CD8-positive, alpha-beta memory T cell (primary cell): ENCODE results near the gene KCTD1. TPM values are rescaled to one million over a fixed set of nuclear protein-coding genes. Genes with fewer than 3 reads are reported as not detected.

Experiments used
- CTCF ChIA-PET: fragments of 350-600 bp; sonication (Branson Sonifier 250); formaldehyde crosslinking; loops from one replicate; lab custom pipeline; 2021; ENCODE audit warnings: antibody characterized with exemption; lab: Charles Lee
- POLR2A ChIA-PET: fragments of 350-600 bp; sonication (Branson Sonifier 250); formaldehyde crosslinking; loops from one replicate; lab custom pipeline; 2021; ENCODE audit warnings: antibody characterized with exemption; lab: Charles Lee
- DNase-seq, 5 donors: peaks; one replicate each; pipeline versions ENCODE4 v3.0.0 to v3.0.0-alpha.2; 2020 to 2022; ENCODE audit warnings: mixed read lengths in 1 of 5
- H3K27ac ChIP-seq: one replicate; pipeline ENCODE4 v1.7.0; 2013; ENCODE audit warnings: low read depth, mild to moderate bottlenecking, low read length, moderate library complexity
- H3K27me3 ChIP-seq: 2 replicates; pipeline ENCODE4 v1.7.0; 2013; ENCODE audit warnings: low read length, mild to moderate bottlenecking; ENCODE audit not compliant: insufficient read depth, poor library complexity, severe bottlenecking
- H3K36me3 ChIP-seq: 2 replicates; pipeline ENCODE4 v1.7.0; 2013; ENCODE audit warnings: mild to moderate bottlenecking, low read length, moderate library complexity; ENCODE audit not compliant: insufficient read depth
- H3K4me1 ChIP-seq: 2 replicates; pipeline ENCODE4 v1.7.0; 2013; ENCODE audit warnings: mild to moderate bottlenecking, low read length, moderate library complexity; ENCODE audit not compliant: insufficient read depth
- H3K4me3 ChIP-seq: 2 replicates; pipeline ENCODE4 v1.7.0; 2013; ENCODE audit warnings: mild to moderate bottlenecking, low read length
- H3K9me3 ChIP-seq: 2 replicates; pipeline ENCODE4 v1.7.0; 2013; ENCODE audit warnings: mild to moderate bottlenecking, low read length
- H3K27ac Mint-ChIP-seq, 8 donors: one replicate each; pipeline ENCODE4 v1.8.0; 2020 to 2021; ENCODE audit warnings: mixed read lengths in 8 of 8, mild to moderate bottlenecking in 6 of 8, inconsistent platforms in 3 of 8, moderate library complexity in 3 of 8
- H3K27me3 Mint-ChIP-seq, 2 donors: one replicate each; pipeline ENCODE4 v1.8.0; 2020 to 2021; ENCODE audit warnings: mixed read lengths in 2 of 2, mild to moderate bottlenecking in 1 of 2, moderate library complexity in 1 of 2
- H3K36me3 Mint-ChIP-seq, 3 donors: one replicate each; pipeline ENCODE4 v1.8.0; 2020 to 2021; ENCODE audit warnings: mixed read lengths in 3 of 3, inconsistent platforms in 1 of 3, mild to moderate bottlenecking in 1 of 3
- H3K4me1 Mint-ChIP-seq, 3 donors: one replicate each; pipeline ENCODE4 v1.8.0; 2020 to 2021; ENCODE audit warnings: mixed read lengths in 3 of 3, inconsistent platforms in 1 of 3, mild to moderate bottlenecking in 1 of 3
- H3K4me3 Mint-ChIP-seq, 7 donors: one replicate each; pipeline ENCODE4 v1.8.0; 2020 to 2021; ENCODE audit warnings: mixed read lengths in 7 of 7, mild to moderate bottlenecking in 6 of 7, moderate library complexity in 4 of 7, inconsistent platforms in 2 of 7
- H3K9me3 Mint-ChIP-seq, 5 donors: one replicate each; pipeline ENCODE4 v1.8.0; 2020 to 2022; ENCODE audit warnings: mixed read lengths in 5 of 5, mild to moderate bottlenecking in 3 of 5, moderate library complexity in 2 of 5, inconsistent platforms in 1 of 5
- polyA plus RNA-seq: library from polyadenylated mRNA; unstranded; fragments of 300-500 nt; fragmentation: Illumina TruSeq; gene quantifications from one replicate; pipeline ENCODE4 v1.2.3, GENCODE V29; 2021
- total RNA-seq, 2 experiments: library from RNA; stranded (reverse); gene quantifications; one replicate each; pipeline ENCODE4 v1.2.3, GENCODE V29; 2021

KCTD1 gene
- total and polyA plus RNA-seq, 3 experiments from 2014 or later, result 0.22 to 4.2 (median 3.5) TPM

DNA sequence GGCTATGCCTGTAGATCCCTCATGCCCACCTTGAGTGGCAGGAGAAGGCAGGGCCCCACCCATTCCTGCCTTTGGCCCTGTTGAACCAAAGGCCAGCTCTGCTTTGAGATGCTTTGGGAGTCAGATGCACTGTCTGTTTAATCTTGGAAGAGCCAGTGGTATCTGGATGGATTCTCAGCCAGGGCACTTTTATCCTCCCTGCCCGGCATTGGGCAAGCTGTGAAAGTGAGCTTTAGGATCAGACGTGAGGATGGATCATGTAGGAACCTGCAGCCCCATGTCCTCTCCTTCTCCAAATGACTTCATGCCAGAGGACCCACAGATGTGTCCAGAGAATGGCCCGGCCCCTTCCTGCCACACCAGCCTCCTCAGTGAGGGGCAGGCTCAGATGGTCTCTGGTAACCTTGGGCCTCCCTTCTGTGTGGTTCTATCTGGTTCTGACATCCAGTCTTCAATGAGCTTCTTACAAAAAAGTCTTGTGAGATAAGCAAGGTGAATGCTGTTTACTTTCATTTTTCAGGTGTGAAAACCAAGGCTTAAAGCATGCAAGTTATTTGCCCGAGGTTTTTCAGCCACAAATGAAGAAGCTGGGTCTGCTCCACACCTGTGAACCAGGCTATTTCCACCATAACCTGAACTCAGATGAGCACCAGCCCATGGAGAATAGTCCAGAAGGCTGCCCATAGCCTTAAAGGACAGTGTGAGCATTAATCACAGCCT is 123.8 kb downstream of the KCTD1 start:
- no peaks in the 10 kb centered on the region for H3K9me3 Mint-ChIP-seq

DNA sequence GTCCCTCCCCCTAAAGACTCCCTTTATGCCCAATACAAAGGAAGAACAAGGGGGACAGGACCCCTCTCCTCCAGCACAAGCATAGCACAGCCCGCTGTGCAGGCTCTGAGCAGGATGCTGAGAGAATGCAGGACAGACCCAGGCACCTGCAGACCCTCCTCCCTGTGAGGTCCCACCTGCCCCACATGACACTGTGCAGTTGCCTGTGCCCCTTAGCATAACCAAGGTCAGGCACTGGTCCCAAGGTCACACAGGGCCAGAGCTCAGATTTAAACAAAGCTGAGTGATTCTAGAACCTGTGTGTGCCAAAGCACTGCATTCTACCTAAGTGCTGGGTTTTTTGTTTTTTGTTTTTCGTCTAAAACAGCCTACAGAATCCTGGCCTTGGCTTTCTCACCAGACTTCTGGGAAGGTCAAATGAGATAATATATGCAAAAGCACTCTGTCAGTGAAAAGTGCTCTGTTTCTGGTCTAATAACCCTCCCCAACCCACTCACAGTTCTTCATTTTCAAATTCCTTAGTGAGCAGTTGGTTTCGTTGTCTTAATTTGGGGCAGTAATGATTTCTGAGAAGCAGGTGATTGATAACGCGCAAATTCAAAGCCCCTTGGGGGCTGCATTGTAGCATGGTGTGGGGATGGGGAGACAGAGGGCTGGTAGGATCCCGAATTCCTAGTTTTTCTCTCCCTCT is 125.7 kb downstream of the KCTD1 start:
- H3K9me3 Mint-ChIP-seq, result no peaks in the 10 kb centered on the region
- Histone ChIP-seq H3K27me3 (no peaks in the 10 kb centered on the region), H3K36me3 (no peaks in the 10 kb centered on the region), H3K4me3 (no peak overlapping the region), H3K4me1 (no peaks in the 10 kb centered on the region), H3K27ac (no peak overlapping the region), H3K9me3 (no peaks in the 10 kb centered on the region)
- H3K4me3 Mint-ChIP-seq, result no peak overlapping the region
- no peak overlapping the region for H3K27ac Mint-ChIP-seq
- ChIA-PET CTCF (no interaction called here), POLR2A (no interaction called here)
- H3K4me1 Mint-ChIP-seq, result peaks cover 0 to 3% (median 2%) of the 10 kb centered on the region in 3 donors
- H3K36me3 Mint-ChIP-seq, result peaks cover 0 to 1% (median 0%) of the 10 kb centered on the region in 3 donors
- peaks cover 0 to 1% of the 10 kb centered on the region in 2 donors for H3K27me3 Mint-ChIP-seq
- DNase-seq, result no peak

More for the DNA sequence above, 123.8 kb downstream of the KCTD1 start:
- Mint-ChIP-seq H3K27ac (no peak overlapping the region), H3K4me1 (peaks cover 0 to 3% (median 2%) of the 10 kb centered on the region in 3 donors), H3K4me3 (peak overlapping the region in 1 of 7 donors; percentile 23), H3K36me3 (peaks cover 0 to 1% (median 0%) of the 10 kb centered on the region in 3 donors), H3K27me3 (no peaks in the 10 kb centered on the region)
- H3K9me3 ChIP-seq, result no peaks in the 10 kb centered on the region
- no peak for DNase-seq
- no peaks in the 10 kb centered on the region for H3K27me3 ChIP-seq
- H3K27ac ChIP-seq, result no peak overlapping the region
- no peak overlapping the region for H3K4me3 ChIP-seq
- ChIA-PET POLR2A (no interaction called here), CTCF (no interaction called here)
- H3K36me3 ChIP-seq, result no peaks in the 10 kb centered on the region
- H3K4me1 ChIP-seq, result no peaks in the 10 kb centered on the region

DNA sequence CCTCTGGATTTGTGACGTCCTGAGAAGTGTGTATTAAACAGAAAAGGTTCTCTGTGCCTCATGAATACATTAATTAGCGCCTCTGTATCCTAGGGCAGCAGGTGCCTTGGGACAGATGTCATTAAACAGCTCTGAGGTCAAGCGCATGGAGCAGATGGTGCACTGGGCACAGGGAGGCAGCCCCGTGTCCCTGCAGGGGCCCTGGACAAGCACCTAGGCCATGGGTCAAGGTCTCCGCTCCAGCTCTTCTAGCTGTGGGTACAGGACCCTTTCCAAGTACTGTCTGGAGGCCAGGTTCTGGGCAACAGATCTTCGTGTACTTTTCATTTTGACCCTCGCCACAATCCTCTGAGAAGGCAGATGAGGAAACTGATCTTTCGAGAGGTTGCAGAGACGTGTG is 126.4 kb downstream of the KCTD1 start:
- Mint-ChIP-seq H3K27ac (no peak overlapping the region), H3K9me3 (no peaks in the 10 kb centered on the region), H3K4me1 (peaks cover 0 to 3% (median 2%) of the 10 kb centered on the region in 3 donors), H3K27me3 (peaks cover 0 to 2% of the 10 kb centered on the region in 2 donors), H3K4me3 (no peak overlapping the region), H3K36me3 (peaks cover 0 to 1% (median 0%) of the 10 kb centered on the region in 3 donors)
- H3K36me3 ChIP-seq, result no peaks in the 10 kb centered on the region
- no peaks in the 10 kb centered on the region for H3K9me3 ChIP-seq
- no peak for DNase-seq
- ChIA-PET POLR2A (no interaction called here), CTCF (no interaction called here)
- H3K27me3 ChIP-seq, result no peaks in the 10 kb centered on the region
- H3K4me3 ChIP-seq, result no peak overlapping the region
- H3K4me1 ChIP-seq, result no peaks in the 10 kb centered on the region
- H3K27ac ChIP-seq, result no peak overlapping the region

DNA sequence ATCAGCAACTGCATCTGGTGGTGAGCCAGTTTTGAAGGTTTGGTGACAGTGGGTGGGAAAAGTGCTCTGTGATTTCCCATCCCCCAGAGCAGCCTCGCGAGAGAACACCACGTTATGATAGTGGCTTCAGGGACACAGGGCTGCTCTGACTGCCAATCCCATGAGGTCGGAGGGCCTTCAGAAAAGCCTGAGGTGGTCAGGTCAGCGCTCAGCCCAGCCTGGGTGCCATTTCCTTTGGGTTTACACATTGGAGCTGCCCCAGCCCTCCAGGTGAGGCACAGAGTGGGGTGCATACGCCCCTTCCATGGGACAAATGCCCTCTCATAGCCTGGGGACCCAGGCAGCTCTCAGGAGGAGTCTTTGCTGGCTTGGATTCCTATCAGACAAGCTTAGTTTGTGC is 126.8 kb downstream of the KCTD1 start:
- ChIA-PET CTCF (no interaction called here), POLR2A (no interaction called here)
- Mint-ChIP-seq H3K4me3 (no peak overlapping the region), H3K27me3 (peaks cover 0 to 2% of the 10 kb centered on the region in 2 donors), H3K9me3 (no peaks in the 10 kb centered on the region), H3K4me1 (peaks cover 0 to 3% (median 2%) of the 10 kb centered on the region in 3 donors), H3K27ac (no peak overlapping the region), H3K36me3 (peaks cover 0 to 1% (median 0%) of the 10 kb centered on the region in 3 donors)
- Histone ChIP-seq H3K36me3 (no peaks in the 10 kb centered on the region), H3K9me3 (no peaks in the 10 kb centered on the region), H3K4me3 (no peak overlapping the region), H3K27me3 (no peaks in the 10 kb centered on the region), H3K27ac (no peak overlapping the region), H3K4me1 (no peaks in the 10 kb centered on the region)
- DNase-seq, result no peak

DNA sequence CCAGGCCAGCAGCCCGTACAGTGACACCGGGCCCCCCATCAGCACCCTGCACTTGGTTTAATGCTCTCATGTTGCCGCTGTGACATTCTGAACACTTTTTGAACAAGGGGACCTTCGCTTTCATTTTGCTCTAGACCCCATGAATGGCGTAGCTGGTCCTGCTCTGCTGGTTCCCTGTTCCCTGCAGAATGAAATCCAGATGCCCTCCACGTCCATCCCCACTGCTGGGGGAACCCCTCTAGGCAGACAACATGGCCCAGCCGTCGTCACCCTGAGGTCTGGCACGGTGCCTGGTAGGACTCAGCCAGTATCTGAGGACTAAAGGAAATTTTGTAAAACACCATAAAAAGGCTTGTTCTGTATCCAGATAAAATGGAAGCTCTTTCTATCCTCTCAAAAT is 128.6 kb downstream of the KCTD1 start:
- CTCF ChIA-PET, result no interaction called here
- Histone ChIP-seq H3K9me3 (no peaks in the 10 kb centered on the region), H3K4me1 (no peaks in the 10 kb centered on the region), H3K27ac (no peak overlapping the region), H3K27me3 (no peaks in the 10 kb centered on the region), H3K4me3 (no peak overlapping the region), H3K36me3 (no peaks in the 10 kb centered on the region)
- Mint-ChIP-seq H3K9me3 (no peaks in the 10 kb centered on the region), H3K36me3 (no peaks in the 10 kb centered on the region), H3K27me3 (peaks cover 0 to 2% of the 10 kb centered on the region in 2 donors), H3K4me1 (peaks cover 0 to 1% (median 0%) of the 10 kb centered on the region in 3 donors), H3K4me3 (no peak overlapping the region), H3K27ac (no peak overlapping the region)
- POLR2A ChIA-PET, result no interaction called here
- DNase-seq, result no peak

DNA sequence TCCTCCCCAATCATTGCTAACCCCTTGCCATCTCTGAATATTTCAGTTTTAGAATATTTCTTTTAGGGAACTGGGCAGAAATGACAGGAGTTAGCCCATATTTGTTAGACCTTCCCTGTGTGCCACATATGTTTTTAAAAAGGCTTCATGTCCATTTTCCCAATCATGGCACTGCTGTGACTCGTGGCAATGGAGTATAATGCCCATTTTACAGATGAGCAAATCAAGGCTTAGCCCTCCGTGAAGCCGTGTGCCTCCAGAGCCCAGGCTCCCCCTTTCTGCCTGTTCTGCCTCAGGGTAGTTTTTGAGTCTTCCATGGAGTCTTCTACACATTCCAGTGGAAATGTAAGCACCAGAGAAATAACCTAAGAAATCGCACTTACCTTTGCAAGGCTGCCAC is 130.1 kb downstream of the KCTD1 start:
- ChIA-PET CTCF (no interaction called here), POLR2A (no interaction called here)
- Histone ChIP-seq H3K4me1 (no peaks in the 10 kb centered on the region), H3K27ac (no peak overlapping the region), H3K27me3 (no peaks in the 10 kb centered on the region), H3K36me3 (no peaks in the 10 kb centered on the region), H3K9me3 (no peaks in the 10 kb centered on the region), H3K4me3 (no peak overlapping the region)
- Mint-ChIP-seq H3K4me1 (no peaks in the 10 kb centered on the region), H3K27me3 (peaks cover 0 to 2% of the 10 kb centered on the region in 2 donors), H3K27ac (no peak overlapping the region), H3K9me3 (no peaks in the 10 kb centered on the region), H3K4me3 (no peak overlapping the region), H3K36me3 (no peaks in the 10 kb centered on the region)
- DNase-seq, result no peak

DNA sequence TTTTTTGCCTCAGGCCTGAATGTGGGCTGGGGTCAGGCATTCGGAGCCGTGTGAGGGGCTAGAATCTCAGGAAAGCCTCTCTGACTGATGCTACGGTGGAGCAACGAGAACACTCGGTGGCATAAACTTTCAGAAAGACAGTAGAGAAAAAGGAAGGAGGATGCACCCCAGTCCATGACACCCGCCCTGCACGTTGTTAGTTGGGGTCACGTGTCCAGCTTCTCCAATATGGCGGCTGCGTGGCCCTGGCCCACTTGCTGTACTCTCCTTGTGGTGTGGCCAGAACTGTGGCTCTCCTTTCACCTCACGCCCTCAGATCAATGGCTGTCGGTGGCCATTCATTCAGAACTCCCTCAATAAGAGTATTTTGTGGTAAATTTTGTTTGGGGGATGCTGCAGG is 131.2 kb downstream of the KCTD1 start:
- Histone ChIP-seq H3K4me1 (no peaks in the 10 kb centered on the region), H3K36me3 (no peaks in the 10 kb centered on the region), H3K27ac (no peak overlapping the region), H3K4me3 (no peak overlapping the region), H3K9me3 (no peaks in the 10 kb centered on the region), H3K27me3 (no peaks in the 10 kb centered on the region)
- no peak for DNase-seq
- H3K27me3 Mint-ChIP-seq, result peaks cover 0 to 2% of the 10 kb centered on the region in 2 donors
- H3K9me3 Mint-ChIP-seq, result no peaks in the 10 kb centered on the region
- POLR2A ChIA-PET, result no interaction called here
- no peak overlapping the region for H3K4me3 Mint-ChIP-seq
- CTCF ChIA-PET, result interaction anchor here (0.6 kb wide), 1 partner anchor 321 kb away, joined by 3 read pairs; no protein-coding TSS in a partner anchor
- H3K36me3 Mint-ChIP-seq, result no peaks in the 10 kb centered on the region
- H3K4me1 Mint-ChIP-seq, result no peaks in the 10 kb centered on the region
- no peak overlapping the region for H3K27ac Mint-ChIP-seq

DNA sequence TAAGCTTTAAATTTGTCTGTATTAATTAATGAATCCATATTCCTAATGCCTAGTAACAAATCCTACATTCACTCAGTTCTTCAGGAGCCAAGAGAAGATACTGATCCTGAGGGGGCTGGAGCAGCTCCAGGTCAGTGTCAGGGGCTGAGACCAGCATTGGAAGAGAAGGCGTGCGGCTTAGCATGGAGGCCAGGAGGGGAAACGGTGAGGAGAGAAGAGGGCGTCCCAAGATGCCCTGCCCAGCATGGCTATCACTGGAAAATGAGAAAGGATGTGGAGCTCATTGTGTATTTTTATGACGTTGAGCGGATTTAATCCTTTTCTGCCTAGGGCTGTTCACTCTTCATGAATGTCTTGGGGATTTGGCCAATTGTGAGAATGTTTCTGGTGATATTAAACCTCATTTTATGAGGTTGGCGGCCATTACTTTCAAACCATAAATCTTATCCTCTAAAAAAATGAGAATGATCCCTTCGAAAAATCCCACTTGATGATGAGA is 131.7 kb downstream of the KCTD1 start:
- no peaks in the 10 kb centered on the region for H3K36me3 ChIP-seq
- H3K4me1 ChIP-seq, result no peaks in the 10 kb centered on the region
- Mint-ChIP-seq H3K4me3 (no peak overlapping the region), H3K4me1 (no peaks in the 10 kb centered on the region), H3K9me3 (no peaks in the 10 kb centered on the region), H3K27me3 (peaks cover 0 to 2% of the 10 kb centered on the region in 2 donors), H3K36me3 (no peaks in the 10 kb centered on the region), H3K27ac (no peak overlapping the region)
- ChIA-PET CTCF (no interaction called here), POLR2A (no interaction called here)
- no peaks in the 10 kb centered on the region for H3K9me3 ChIP-seq
- DNase-seq, result no peak
- no peaks in the 10 kb centered on the region for H3K27me3 ChIP-seq
- H3K4me3 ChIP-seq, result no peak overlapping the region
- no peak overlapping the region for H3K27ac ChIP-seq
